ENCODE results near the gene SLC22A7. TPM values are rescaled to one million over a fixed set of nuclear protein-coding genes. Genes with fewer than 3 reads are reported as not detected.

SLC22A7 gene
- total RNA-seq, 1 experiment from 2014 or later, result not detected

DNA sequence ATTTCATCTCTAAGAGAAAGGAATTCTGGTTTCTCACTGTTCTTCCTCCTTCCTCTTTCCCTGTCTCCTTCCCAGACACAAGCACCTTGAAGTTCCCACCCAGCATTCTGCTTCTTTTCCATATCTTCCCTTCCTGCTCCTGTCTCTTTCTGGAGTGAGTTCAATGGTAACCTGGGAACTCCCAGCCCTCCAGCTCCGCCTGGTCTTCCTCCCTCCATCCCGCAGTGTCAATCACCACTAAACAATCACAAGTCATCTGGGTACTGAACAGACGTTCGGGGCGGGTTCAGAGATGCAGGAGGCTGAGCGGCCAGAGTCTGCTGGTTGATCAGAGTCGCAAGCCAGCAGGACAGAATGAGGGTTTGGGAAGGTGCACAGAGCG is 47.1 kb upstream of the SLC22A7 start:
- Histone ChIP-seq H3K36me3 (ENCODE audit: low read depth, low read length) (no peaks in the 10 kb centered on the region), H3K9me2 (replicated peaks; ENCODE audit: low read length) (no peaks in the 10 kb centered on the region), H3K9ac (ENCODE audit: low read length) (no peak overlapping the region), H3K27me3 (ENCODE audit: low read length) (no peaks in the 10 kb centered on the region), H3K4me1 (ENCODE audit: insufficient read depth, low read length) (0 out of 2 replicates have a peak, but pooled peaks cover 7% of the 10 kb centered on the region), H3K4me3 (ENCODE audit: low read length) (peak overlapping the region; percentile 7; the same call in 1 of the 2 replicates), H3K79me2 (ENCODE audit: low read length) (no peaks in the 10 kb centered on the region), H2AFZ (ENCODE audit: low read length) (peak overlapping the region; percentile 50), H3K9me3 (ENCODE audit: low read length) (no peaks in the 10 kb centered on the region), H3K4me2 (ENCODE audit: low read length) (peak overlapping the region; percentile 49), H4K20me1 (ENCODE audit: low read length) (no peaks in the 10 kb centered on the region), H3F3A (ENCODE audit: low read length, unreplicated experiment) (no peaks in the 10 kb centered on the region), H3K27ac (ENCODE audit: low read length) (no peak overlapping the region)
- TF ChIP-seq EZH2phosphoT487 (IDR thresholded peaks at IDR 0.05; ENCODE audit: borderline replicate concordance, low read length) (no peak), EZH2 (IDR thresholded peaks at IDR 0.05; ENCODE audit: low read length, unreplicated experiment) (no peak)
- TF ChIP-seq, protein P1, sequence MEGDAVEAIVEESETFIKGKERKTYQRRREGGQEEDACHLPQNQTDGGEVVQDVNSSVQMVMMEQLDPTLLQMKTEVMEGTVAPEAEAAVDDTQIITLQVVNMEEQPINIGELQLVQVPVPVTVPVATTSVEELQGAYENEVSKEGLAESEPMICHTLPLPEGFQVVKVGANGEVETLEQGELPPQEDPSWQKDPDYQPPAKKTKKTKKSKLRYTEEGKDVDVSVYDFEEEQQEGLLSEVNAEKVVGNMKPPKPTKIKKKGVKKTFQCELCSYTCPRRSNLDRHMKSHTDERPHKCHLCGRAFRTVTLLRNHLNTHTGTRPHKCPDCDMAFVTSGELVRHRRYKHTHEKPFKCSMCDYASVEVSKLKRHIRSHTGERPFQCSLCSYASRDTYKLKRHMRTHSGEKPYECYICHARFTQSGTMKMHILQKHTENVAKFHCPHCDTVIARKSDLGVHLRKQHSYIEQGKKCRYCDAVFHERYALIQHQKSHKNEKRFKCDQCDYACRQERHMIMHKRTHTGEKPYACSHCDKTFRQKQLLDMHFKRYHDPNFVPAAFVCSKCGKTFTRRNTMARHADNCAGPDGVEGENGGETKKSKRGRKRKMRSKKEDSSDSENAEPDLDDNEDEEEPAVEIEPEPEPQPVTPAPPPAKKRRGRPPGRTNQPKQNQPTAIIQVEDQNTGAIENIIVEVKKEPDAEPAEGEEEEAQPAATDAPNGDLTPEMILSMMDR (conservative IDR thresholded peaks at IDR 0.05; ENCODE audit: low read depth, low read length), result no peak
- ChIA-PET CTCF (interaction anchor here (1.0 kb wide), 1 partner anchor 22 kb away, joined by 3 read pairs; the partner anchor contains the start of gene DNPH1), POLR2A (ENCODE audit: unreplicated experiment) (no interaction called here)
- peak; percentile 54 for DNase-seq
- BruUV-seq (replicated peaks), result no TSS peak
- intact Hi-C loops (cut with micrococcal nuclease), result no loop called here
- ATAC-seq, result peak; percentile 52

DNA sequence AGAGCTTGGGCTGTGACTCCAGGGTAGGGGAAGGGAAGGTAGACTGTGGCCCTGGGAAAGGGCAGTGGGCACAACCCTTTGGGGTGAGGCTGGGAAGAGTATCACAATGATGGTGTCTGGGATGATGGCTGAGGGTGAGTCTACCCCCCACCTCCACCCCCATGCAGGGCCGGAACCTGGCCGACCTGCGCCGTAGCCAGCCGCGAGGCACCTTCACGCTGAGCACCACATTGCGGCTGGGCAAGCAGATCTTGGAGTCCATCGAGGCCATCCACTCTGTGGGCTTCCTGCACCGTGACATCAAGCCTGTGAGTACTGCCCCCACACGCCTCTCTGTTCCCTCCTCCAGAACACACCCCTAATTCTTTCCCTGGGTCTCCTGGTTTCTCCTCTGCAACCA is 44.7 kb upstream of the SLC22A7 start:
- Histone ChIP-seq H3K79me2 (ENCODE audit: low read length) (no peaks in the 10 kb centered on the region), H3F3A (ENCODE audit: low read length, unreplicated experiment) (no peaks in the 10 kb centered on the region), H3K9ac (ENCODE audit: low read length) (no peak overlapping the region), H3K4me2 (ENCODE audit: low read length) (no peak overlapping the region), H3K4me3 (ENCODE audit: low read length) (no peak overlapping the region), H3K36me3 (ENCODE audit: low read depth, low read length) (no peaks in the 10 kb centered on the region), H4K20me1 (ENCODE audit: low read length) (no peaks in the 10 kb centered on the region), H3K27me3 (ENCODE audit: low read length) (no peaks in the 10 kb centered on the region), H3K9me2 (replicated peaks; ENCODE audit: low read length) (no peaks in the 10 kb centered on the region), H2AFZ (ENCODE audit: low read length) (no peak overlapping the region), H3K9me3 (ENCODE audit: low read length) (no peaks in the 10 kb centered on the region), H3K27ac (ENCODE audit: low read length) (no peak overlapping the region), H3K4me1 (ENCODE audit: insufficient read depth, low read length) (no peaks in the 10 kb centered on the region)
- ChIA-PET POLR2A (ENCODE audit: unreplicated experiment) (no interaction called here), CTCF (no interaction called here)
- no TSS peak for BruUV-seq (replicated peaks)
- TF ChIP-seq EZH2 (IDR thresholded peaks at IDR 0.05; ENCODE audit: low read length, unreplicated experiment), result no peak
- TF ChIP-seq, protein P1 (conservative IDR thresholded peaks at IDR 0.05; ENCODE audit: low read depth, low read length), result no peak
- no peak for TF ChIP-seq EZH2phosphoT487 (IDR thresholded peaks at IDR 0.05; ENCODE audit: borderline replicate concordance, low read length)
- ATAC-seq, result no peak
- DNase-seq, result no peak
- intact Hi-C loops (cut with micrococcal nuclease), result no loop called here

DNA sequence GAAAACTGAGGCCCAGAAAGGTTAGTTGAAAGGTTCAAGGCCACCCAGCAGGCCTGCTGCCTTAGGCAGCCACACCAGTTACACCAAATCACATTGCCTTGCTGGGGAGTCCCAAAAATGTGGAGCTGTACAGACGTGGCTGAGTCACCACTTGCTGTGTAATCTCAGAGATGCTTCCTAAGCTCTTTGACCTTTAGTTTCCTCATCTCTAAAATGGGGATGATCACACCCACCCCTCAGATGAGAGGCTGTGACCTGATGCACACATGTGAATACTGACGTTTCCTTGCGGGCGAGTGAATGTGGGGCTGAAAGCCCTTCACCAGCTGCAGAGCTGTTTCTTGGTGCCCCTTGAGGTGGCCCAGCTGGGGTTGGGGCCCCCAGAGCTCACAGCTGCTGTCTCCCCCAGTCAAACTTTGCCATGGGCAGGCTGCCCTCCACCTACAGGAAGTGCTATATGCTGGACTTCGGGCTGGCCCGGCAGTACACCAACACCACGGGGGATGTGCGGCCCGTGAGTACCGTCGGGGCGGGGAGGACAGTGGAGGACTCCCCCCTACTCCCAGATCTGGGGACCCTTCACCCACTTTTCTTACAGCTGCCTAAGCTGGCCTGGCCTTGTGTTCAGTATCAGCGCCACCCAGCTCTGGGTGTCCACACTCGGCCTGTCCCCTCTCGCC is 43.8 kb upstream of the SLC22A7 start:
- Histone ChIP-seq H3K27me3 (ENCODE audit: low read length) (no peaks in the 10 kb centered on the region), H3K9me2 (replicated peaks; ENCODE audit: low read length) (no peaks in the 10 kb centered on the region), H2AFZ (ENCODE audit: low read length) (no peak overlapping the region), H3K4me2 (ENCODE audit: low read length) (no peak overlapping the region), H3K4me3 (ENCODE audit: low read length) (no peak overlapping the region), H4K20me1 (ENCODE audit: low read length) (no peaks in the 10 kb centered on the region), H3K79me2 (ENCODE audit: low read length) (no peaks in the 10 kb centered on the region), H3K4me1 (ENCODE audit: insufficient read depth, low read length) (no peaks in the 10 kb centered on the region), H3K27ac (ENCODE audit: low read length) (no peak overlapping the region), H3F3A (ENCODE audit: low read length, unreplicated experiment) (no peaks in the 10 kb centered on the region), H3K9ac (ENCODE audit: low read length) (no peak overlapping the region), H3K9me3 (ENCODE audit: low read length) (no peaks in the 10 kb centered on the region), H3K36me3 (ENCODE audit: low read depth, low read length) (no peaks in the 10 kb centered on the region)
- ATAC-seq (no peak), DNase-seq (no peak)
- BruUV-seq (replicated peaks), result no TSS peak
- CTCF ChIA-PET, result no interaction called here
- POLR2A ChIA-PET (ENCODE audit: unreplicated experiment), result no interaction called here
- TF ChIP-seq, protein P1 (conservative IDR thresholded peaks at IDR 0.05; ENCODE audit: low read depth, low read length), result no peak
- TF ChIP-seq EZH2 (IDR thresholded peaks at IDR 0.05; ENCODE audit: low read length, unreplicated experiment) (no peak), EZH2phosphoT487 (IDR thresholded peaks at IDR 0.05; ENCODE audit: borderline replicate concordance, low read length) (no peak)
- intact Hi-C loops (cut with micrococcal nuclease), result no loop called here
